Thoracic aorta (tissue), 2 donors: ENCODE data around the gene TMEM167A. TPM values are rescaled to one million over a fixed set of nuclear protein-coding genes. Genes with fewer than 3 reads are reported as not detected.

ENCODE experiments used
- ATAC-seq: fragments of 150-250 bp; one replicate; pipeline ENCODE4 v1.8.0; 2017; ENCODE audit warnings: low read depth; ENCODE audit not compliant: insufficient number of reproducible peaks, low FRiP score
- DNase-seq: peaks from one replicate; pipeline ENCODE4 v3.0.0-alpha.2; 2020; ENCODE audit warnings: low spot score
- H3K27ac ChIP-seq, 2 donors: fragments of 200-600 bp; sonication (generic); 1 replicate in 1 of 2; 2 replicates in 1 of 2; pipeline ENCODE4 v1.5.1; 2016; ENCODE audit warnings: mild to moderate bottlenecking in 2 of 2, moderate library complexity in 2 of 2
- H3K27me3 ChIP-seq: fragments of 200-600 bp; sonication (generic); replicated peaks from 2 replicates; pipeline ENCODE4 v1.6.0; 2016; ENCODE audit warnings: mild to moderate bottlenecking; ENCODE audit not compliant: insufficient read depth
- H3K36me3 ChIP-seq: fragments of 200-600 bp; sonication (generic); one replicate; pipeline ENCODE4 v1.5.1; 2016
- H3K4me1 ChIP-seq, 2 donors: fragments of 200-600 bp; sonication (generic); 1 replicate in 1 of 2; 2 replicates in 1 of 2; pipeline versions ENCODE4 v1.5.1 to v1.6.0; 2016; ENCODE audit warnings: low read depth in 2 of 2, mild to moderate bottlenecking in 1 of 2; ENCODE audit not compliant: control insufficient read depth in 1 of 2
- H3K4me3 ChIP-seq: fragments of 200-600 bp; sonication (generic); 2 replicates; pipeline ENCODE4 v1.5.1; 2016; ENCODE audit warnings: mild to moderate bottlenecking
- H3K9me3 ChIP-seq: fragments of 200-600 bp; sonication (generic); 2 replicates; pipeline ENCODE4 v1.5.1; 2016
- CTCF ChIP-seq: fragments of 200-600 bp; sonication (generic); IDR thresholded peaks from one replicate; pipeline ENCODE4 v1.5.1; 2019; ENCODE audit warnings: antibody characterized with exemption
- total RNA-seq, 2 donors: library from RNA; depleted of rRNA; stranded (reverse); fragments of >200 nt; gene quantifications; one replicate each; pipeline versions ENCODE4 v1.1.0 to v1.2.3, GENCODE V29; 2016

TMEM167A gene
- total RNA-seq, 2 donors from 2014 or later, result 55.6 to 58.6 TPM

DNA sequence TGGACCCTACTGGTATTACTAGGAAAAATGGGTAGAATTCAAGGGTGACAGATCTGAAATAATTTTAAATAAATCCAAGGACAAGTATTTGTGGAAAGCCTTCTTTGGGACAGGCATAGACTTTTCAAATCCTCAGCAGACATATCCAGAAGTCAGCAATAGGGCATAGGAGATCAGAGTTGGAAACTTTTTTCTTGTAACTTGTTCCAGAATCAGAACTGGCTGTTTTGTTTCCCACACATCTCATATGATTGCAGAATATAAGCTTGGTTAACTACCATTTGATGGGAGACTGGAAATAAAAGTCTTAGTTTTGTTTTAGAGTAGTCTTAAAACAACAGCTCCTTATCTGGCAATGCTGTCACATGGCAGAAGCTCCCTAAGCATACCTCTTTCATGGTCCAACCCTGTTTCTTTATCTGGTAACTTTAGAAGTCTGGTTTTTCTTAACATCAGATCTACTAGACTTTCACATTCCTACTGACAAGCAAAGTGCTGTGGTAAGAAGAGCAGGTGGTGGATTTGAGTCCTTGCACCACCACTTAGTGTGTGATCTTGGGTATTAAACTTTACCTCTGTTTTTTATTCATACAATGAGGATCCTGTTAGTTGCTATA is 25.3 kb upstream of the TMEM167A start:
- H3K27me3 ChIP-seq, result no peaks in the 10 kb centered on the region
- no peaks in the 10 kb centered on the region for H3K9me3 ChIP-seq

DNA sequence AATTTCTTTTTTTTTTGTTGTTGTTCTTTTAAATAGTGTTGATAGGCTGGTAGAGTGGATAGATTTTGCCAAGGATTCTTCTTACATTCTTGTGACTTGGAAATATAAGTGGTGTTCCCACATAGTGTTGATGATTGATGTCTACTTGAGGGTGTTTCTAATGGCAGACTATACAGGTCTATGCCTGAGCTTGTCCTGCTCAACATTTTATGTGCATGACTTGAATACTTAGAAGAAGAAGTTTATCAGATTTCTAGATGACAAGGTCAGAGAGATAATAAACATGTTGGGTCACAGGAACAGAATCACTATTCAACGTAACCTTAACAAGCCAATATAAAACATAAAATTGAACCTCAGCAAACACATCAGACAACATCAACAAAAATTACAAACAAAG is 24.3 kb upstream of the TMEM167A start:
- no peak overlapping the region for H3K4me3 ChIP-seq

More for the DNA sequence above, 25.3 kb upstream of the TMEM167A start:
- H3K36me3 ChIP-seq, result no peaks in the 10 kb centered on the region
- ATAC-seq, result no peak
- DNase-seq, result no peak
- no peak overlapping the region for H3K4me3 ChIP-seq
- no peak overlapping the region for H3K27ac ChIP-seq
- TF ChIP-seq CTCF, result no peak
- H3K4me1 ChIP-seq, result peaks cover 6 to 13% of the 10 kb centered on the region in 2 donors

GRCh38 chr5:83099445-83099844 is 22.3 kb upstream of the TMEM167A start:
- H3K36me3 ChIP-seq, result no peaks in the 10 kb centered on the region
- H3K9me3 ChIP-seq, result no peaks in the 10 kb centered on the region
- no peaks in the 10 kb centered on the region for H3K27me3 ChIP-seq
- DNase-seq (no peak), ATAC-seq (no peak)
- no peak for TF ChIP-seq CTCF
- no peak overlapping the region for H3K27ac ChIP-seq
- no peak overlapping the region for H3K4me3 ChIP-seq
- H3K4me1 ChIP-seq, result peaks cover 14 to 33% of the 10 kb centered on the region in 2 donors

More for the DNA sequence above, 24.3 kb upstream of the TMEM167A start:
- DNase-seq, result no peak
- Histone ChIP-seq H3K4me1 (peaks cover 10 to 22% of the 10 kb centered on the region in 2 donors), H3K27me3 (no peaks in the 10 kb centered on the region), H3K27ac (no peak overlapping the region), H3K9me3 (no peaks in the 10 kb centered on the region), H3K36me3 (no peaks in the 10 kb centered on the region)
- TF ChIP-seq CTCF, result no peak
- ATAC-seq, result no peak

DNA sequence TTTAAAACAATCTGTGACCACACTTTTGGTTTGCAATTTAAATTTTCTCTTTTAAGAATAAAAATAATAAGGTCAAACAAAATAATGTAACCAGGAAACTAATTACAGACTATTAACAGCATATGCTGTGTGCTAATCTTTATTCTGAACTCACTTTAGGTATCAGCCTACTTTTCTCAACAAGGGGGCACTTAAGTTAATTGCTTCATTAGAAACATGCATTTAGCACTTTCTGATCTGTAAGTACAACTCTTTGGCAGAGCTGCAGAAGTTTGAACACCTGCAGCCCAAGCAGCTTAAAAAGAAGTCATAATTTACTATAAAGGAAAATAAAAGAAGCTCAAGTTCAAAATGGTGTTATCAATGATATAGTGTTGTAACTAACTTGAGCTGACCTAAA is 21.8 kb upstream of the TMEM167A start:
- Histone ChIP-seq H3K4me1 (peaks cover 14 to 33% of the 10 kb centered on the region in 2 donors), H3K9me3 (no peaks in the 10 kb centered on the region), H3K27me3 (no peaks in the 10 kb centered on the region), H3K27ac (no peak overlapping the region), H3K4me3 (no peak overlapping the region), H3K36me3 (no peaks in the 10 kb centered on the region)
- TF ChIP-seq CTCF, result no peak
- ATAC-seq (no peak), DNase-seq (no peak)

GRCh38 chr5:83097689-83098231 is 20.6 kb upstream of the TMEM167A start:
- ATAC-seq (no peak), DNase-seq (no peak)
- Histone ChIP-seq H3K27ac (peak overlapping the region in 1 of 2 donors; percentile 16), H3K27me3 (no peaks in the 10 kb centered on the region), H3K36me3 (no peaks in the 10 kb centered on the region), H3K4me3 (no peak overlapping the region), H3K9me3 (peaks cover 8% of the 10 kb centered on the region), H3K4me1 (peaks cover 14 to 33% of the 10 kb centered on the region in 2 donors)
- no peak for TF ChIP-seq CTCF
